Loucy (cell line): Measurements from ENCODE around the gene ZBTB8A.

Source experiments
- H2AFZ ChIP-seq: fragments of 200-600 bp; sonication (generic); 2 replicates; pipeline ENCODE4 v1.6.0; 2016; ENCODE audit warnings: antibody characterized with exemption, mild to moderate bottlenecking, low read length, moderate library complexity
- H3F3A ChIP-seq: fragments of 200-600 bp; 2 replicates; pipeline ENCODE4 v1.6.0; 2016; ENCODE audit warnings: antibody characterized with exemption, low read depth, mild to moderate bottlenecking
- H3K27me3 ChIP-seq: fragments of 200-600 bp; sonication (generic); 2 replicates; pipeline ENCODE4 v1.6.1; 2014; ENCODE audit warnings: low read length, mild to moderate bottlenecking; ENCODE audit not compliant: insufficient read depth, poor library complexity, severe bottlenecking
- H3K36me3 ChIP-seq: fragments of 200-600 bp; sonication (generic); 2 replicates; pipeline ENCODE4 v1.6.1; 2016; ENCODE audit warnings: low read length; ENCODE audit not compliant: insufficient read depth
- H3K4me1 ChIP-seq: fragments of 200-600 bp; sonication (generic); 2 replicates; pipeline ENCODE4 v1.5.1; 2014; ENCODE audit warnings: low read length, mild to moderate bottlenecking; ENCODE audit not compliant: insufficient read depth, poor library complexity, severe bottlenecking
- H3K4me2 ChIP-seq: fragments of 200-600 bp; sonication (generic); 2 replicates; pipeline ENCODE4 v1.6.0; 2014; ENCODE audit warnings: antibody characterized with exemption, low read length, low read depth, mild to moderate bottlenecking; ENCODE audit not compliant: poor library complexity, severe bottlenecking
- H3K4me3 ChIP-seq: fragments of 200-600 bp; sonication (generic); 2 replicates; pipeline ENCODE4 v1.5.1; 2014; ENCODE audit warnings: low read length, mild to moderate bottlenecking, mixed read lengths; ENCODE audit not compliant: poor library complexity, severe bottlenecking
- H3K79me2 ChIP-seq: fragments of 200-600 bp; sonication (generic); 2 replicates; pipeline ENCODE4 v1.6.1; 2014; ENCODE audit warnings: low read length; ENCODE audit not compliant: insufficient read depth
- H3K9ac ChIP-seq: fragments of 200-600 bp; sonication (generic); 2 replicates; pipeline ENCODE4 v1.6.0; 2014; ENCODE audit warnings: mild to moderate bottlenecking, low read depth, low read length, moderate library complexity; ENCODE audit not compliant: poor library complexity, severe bottlenecking
- H3K9me2 ChIP-seq: fragments of 200-600 bp; sonication (generic); replicated peaks from 2 replicates; pipeline ENCODE4 v1.6.1; 2016; ENCODE audit warnings: low read depth, low read length, mixed read lengths
- H3K9me3 ChIP-seq: fragments of 200-600 bp; sonication (generic); 2 replicates; pipeline ENCODE4 v1.6.1; 2014; ENCODE audit warnings: mild to moderate bottlenecking, antibody characterized with exemption, low read length, low read depth; ENCODE audit not compliant: insufficient read depth
- H4K20me1 ChIP-seq: fragments of 200-600 bp; sonication (generic); 2 replicates; pipeline ENCODE4 v1.6.0; 2014; ENCODE audit warnings: antibody characterized with exemption, low read length, mild to moderate bottlenecking; ENCODE audit not compliant: insufficient read depth, poor library complexity, severe bottlenecking
- CTCF ChIP-seq: fragments of 200-600 bp; sonication (generic); conservative IDR thresholded peaks from 2 replicates; pipeline ENCODE4 v1.5.1; 2014; ENCODE audit warnings: mild to moderate bottlenecking, antibody characterized with exemption, low read length
- EZH2phosphoT487 ChIP-seq: fragments of 200-600 bp; IDR thresholded peaks from 2 replicates; pipeline ENCODE4 v1.6.1; 2018; ENCODE audit warnings: antibody characterized with exemption, mild to moderate bottlenecking, moderate library complexity, borderline replicate concordance

ZBTB8A gene

GRCh38 chr1:32498751-32499150 is 40.5 kb upstream of the ZBTB8A start:
- H3K4me2 ChIP-seq = no peak overlapping the region
- H3K9ac ChIP-seq = no peak overlapping the region
- H3K9me2 ChIP-seq = no peaks in the 10 kb centered on the region
- no peaks in the 10 kb centered on the region for H4K20me1 ChIP-seq
- peaks cover 3% of the 10 kb centered on the region; the same call in 1 of the 2 replicates for H3F3A ChIP-seq
- no peaks in the 10 kb centered on the region for H3K9me3 ChIP-seq
- H2AFZ ChIP-seq = no peak overlapping the region
- no peaks in the 10 kb centered on the region for H3K36me3 ChIP-seq
- no peaks in the 10 kb centered on the region for H3K27me3 ChIP-seq
- H3K4me1 ChIP-seq = peaks cover 5% of the 10 kb centered on the region
- TF ChIP-seq EZH2phosphoT487 = no peak
- no peak for TF ChIP-seq CTCF
- no peaks in the 10 kb centered on the region for H3K79me2 ChIP-seq
- H3K4me3 ChIP-seq = no peak overlapping the region

DNA sequence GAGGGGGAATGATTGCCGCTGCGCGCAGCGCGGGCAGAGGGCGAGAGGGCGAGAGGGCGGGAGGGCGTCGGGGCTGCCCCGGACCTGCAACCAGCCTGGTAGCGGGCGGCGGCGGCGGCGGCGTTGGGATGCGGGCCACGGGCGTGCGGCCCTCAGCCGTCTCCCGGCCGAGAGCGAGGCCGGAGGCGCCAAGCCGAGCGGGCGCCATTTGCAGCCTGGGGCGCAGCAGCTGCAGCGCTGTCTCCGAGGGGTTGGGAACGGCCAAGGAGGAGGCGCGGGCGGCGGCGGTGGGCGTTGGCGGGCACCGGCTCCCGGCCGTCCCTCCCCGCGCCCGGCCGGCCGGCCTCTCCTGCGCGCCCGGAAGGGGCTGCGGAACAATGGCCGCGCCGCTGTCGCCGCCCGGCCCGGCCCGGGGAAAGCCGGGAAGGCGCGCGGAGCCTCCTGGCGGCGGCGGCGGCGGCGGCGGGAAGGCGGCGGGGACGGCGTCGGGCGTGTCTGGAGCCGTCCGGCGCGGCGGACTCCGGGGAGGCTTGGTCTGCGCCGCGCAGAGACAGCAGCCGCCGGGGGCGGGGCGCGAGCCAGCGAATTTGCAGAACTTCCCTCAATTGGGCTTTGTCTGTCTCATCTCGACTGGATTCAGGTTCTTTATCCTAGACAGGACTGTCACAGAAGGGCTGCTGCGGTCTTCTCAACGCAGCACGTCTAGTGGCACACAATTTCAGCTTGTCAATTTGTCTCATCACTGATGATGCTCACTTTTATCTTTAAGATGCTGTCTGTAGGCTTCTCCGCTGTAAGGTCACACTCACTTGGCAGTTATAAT is 38.6 kb upstream of the ZBTB8A start:
- peaks cover 5% of the 10 kb centered on the region for H3K4me1 ChIP-seq
- H3K9me3 ChIP-seq = no peaks in the 10 kb centered on the region
- no peak for TF ChIP-seq CTCF
- H3K4me3 ChIP-seq = peak overlapping the region; percentile 83
- no peaks in the 10 kb centered on the region for H4K20me1 ChIP-seq
- peak overlapping the region; percentile 78 for H3K4me2 ChIP-seq
- H3K9me2 ChIP-seq = no peaks in the 10 kb centered on the region
- peak overlapping the region; percentile 78 for H3K9ac ChIP-seq
- H3K27me3 ChIP-seq = no peaks in the 10 kb centered on the region
- no peaks in the 10 kb centered on the region for H3K36me3 ChIP-seq
- no peaks in the 10 kb centered on the region for H3K79me2 ChIP-seq
- H3F3A ChIP-seq = peaks cover 3% of the 10 kb centered on the region; the same call in 1 of the 2 replicates
- H2AFZ ChIP-seq = peak overlapping the region; percentile 99

DNA sequence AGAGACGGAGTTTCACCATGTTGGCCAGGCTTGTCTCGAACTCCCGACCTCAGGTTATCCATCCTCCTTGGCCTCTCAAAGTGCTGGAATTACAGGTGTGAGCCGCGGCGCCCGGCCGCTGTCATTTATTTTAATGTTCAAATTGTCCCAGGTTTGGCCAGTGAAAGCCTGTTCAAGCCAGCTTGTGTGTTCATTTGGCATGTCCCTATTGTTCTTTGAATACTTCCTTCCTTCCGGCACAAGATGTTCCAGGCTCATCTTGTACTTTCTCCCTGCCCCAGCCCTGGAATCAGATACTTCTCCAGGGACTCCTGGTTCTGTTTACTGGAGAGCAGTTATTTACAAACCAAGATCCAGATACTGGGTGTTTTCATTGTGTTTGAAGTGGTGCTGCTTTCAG is 37.4 kb upstream of the ZBTB8A start:
- no peak overlapping the region; the same call in 1 of the 2 replicates for H2AFZ ChIP-seq
- H3K27me3 ChIP-seq = no peaks in the 10 kb centered on the region
- H3K79me2 ChIP-seq = no peaks in the 10 kb centered on the region
- no peaks in the 10 kb centered on the region for H3K9me2 ChIP-seq
- H3K9me3 ChIP-seq = no peaks in the 10 kb centered on the region
- no peak overlapping the region for H3K4me3 ChIP-seq
- H4K20me1 ChIP-seq = no peaks in the 10 kb centered on the region
- no peak overlapping the region for H3K9ac ChIP-seq
- H3F3A ChIP-seq = peaks cover 3% of the 10 kb centered on the region; the same call in 1 of the 2 replicates
- H3K4me1 ChIP-seq = peaks cover 5% of the 10 kb centered on the region
- no peaks in the 10 kb centered on the region for H3K36me3 ChIP-seq
- H3K4me2 ChIP-seq = no peak overlapping the region
- no peak for TF ChIP-seq EZH2phosphoT487
- TF ChIP-seq CTCF = no peak
